ENCODE data around the gene EGLN1. TPM values are rescaled to one million over a fixed set of nuclear protein-coding genes. Genes with fewer than 3 reads are reported as not detected.

EGLN1 gene
- total RNA-seq, 4 donors from 2014 or later, result 43.9 to 79.9 (median 58.7) TPM

DNA sequence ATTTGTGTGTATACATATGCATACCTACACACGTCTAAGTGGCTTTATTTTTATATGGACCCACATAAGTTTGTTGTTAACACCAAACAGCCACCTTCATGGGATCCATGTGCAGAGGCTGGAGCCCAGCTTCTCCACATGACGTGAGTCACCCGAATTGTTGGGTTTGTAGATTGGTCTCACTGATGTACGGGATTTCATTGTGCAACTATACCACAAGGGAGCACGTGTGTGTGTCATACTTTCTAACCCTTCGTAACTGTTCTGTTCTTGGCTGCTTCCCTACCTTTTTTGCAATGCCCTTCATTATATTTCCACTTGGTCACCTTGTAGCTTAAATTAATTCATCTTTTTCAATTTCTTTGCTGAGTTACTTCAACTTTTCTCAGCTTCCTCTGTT is 63.0 kb downstream of the EGLN1 start:
- intact Hi-C loops (cut with DNase I), result loop anchor here (5.0 kb wide), 2 partner anchors 63 to 168 kb away; partner anchors contain the start of genes EGLN1 and TSNAX
- Histone ChIP-seq H3K27ac (replicated peaks in 1 of 4) (no peak overlapping the region), H3K9me3 (no peaks in the 10 kb centered on the region)

DNA sequence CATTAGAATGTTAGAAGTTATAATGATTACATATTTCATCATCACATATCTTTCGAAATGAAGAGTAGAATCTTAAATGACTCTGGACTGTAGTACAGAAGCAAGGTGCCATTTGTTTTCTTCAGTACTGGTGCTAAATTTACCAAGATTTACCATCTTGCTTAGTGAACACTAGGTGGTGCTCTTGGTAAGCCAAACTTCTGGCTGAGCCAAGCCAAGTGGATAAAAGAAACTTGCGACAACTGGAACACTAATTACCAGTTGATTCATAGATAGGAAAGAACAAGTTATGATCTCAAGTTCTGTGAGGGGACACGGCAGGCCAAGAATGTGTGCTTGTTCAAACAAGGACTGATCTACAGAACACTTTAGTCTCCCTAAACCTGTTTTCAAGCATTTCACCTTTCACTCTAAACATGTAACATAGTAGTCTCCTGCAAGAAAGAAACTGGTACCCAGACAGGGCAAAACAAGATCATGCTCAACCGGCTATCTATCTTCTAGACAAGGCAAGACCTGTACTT is 64.2 kb downstream of the EGLN1 start:
- intact Hi-C loops (cut with DNase I), result loop anchor here (1.0 to 5.0 kb wide), 3 partner anchors 64 to 232 kb away; partner anchors contain the start of genes EGLN1 and TSNAX
- TF ChIP-seq, protein P1, sequence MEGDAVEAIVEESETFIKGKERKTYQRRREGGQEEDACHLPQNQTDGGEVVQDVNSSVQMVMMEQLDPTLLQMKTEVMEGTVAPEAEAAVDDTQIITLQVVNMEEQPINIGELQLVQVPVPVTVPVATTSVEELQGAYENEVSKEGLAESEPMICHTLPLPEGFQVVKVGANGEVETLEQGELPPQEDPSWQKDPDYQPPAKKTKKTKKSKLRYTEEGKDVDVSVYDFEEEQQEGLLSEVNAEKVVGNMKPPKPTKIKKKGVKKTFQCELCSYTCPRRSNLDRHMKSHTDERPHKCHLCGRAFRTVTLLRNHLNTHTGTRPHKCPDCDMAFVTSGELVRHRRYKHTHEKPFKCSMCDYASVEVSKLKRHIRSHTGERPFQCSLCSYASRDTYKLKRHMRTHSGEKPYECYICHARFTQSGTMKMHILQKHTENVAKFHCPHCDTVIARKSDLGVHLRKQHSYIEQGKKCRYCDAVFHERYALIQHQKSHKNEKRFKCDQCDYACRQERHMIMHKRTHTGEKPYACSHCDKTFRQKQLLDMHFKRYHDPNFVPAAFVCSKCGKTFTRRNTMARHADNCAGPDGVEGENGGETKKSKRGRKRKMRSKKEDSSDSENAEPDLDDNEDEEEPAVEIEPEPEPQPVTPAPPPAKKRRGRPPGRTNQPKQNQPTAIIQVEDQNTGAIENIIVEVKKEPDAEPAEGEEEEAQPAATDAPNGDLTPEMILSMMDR (IDR thresholded peaks at IDR 0.05), result peak; percentile 75 to 80 (median 77)
- TF ChIP-seq POLR2AphosphoS5 (IDR thresholded peaks at IDR 0.05), result peak; percentile 56 to 64
- TF ChIP-seq EP300 (IDR thresholded peaks at IDR 0.05), result no peak
- no peak for TF ChIP-seq POLR2A (IDR thresholded peaks at IDR 0.05; ENCODE audit: low read depth)
- WGBS, result 9% methylated on average over 4 of the region's 4 CpGs
- Histone ChIP-seq H3K36me3 (peaks cover 2 to 9% (median 5%) of the 10 kb centered on the region in 4 donors), H3K4me1 (peaks cover 5 to 12% (median 8%) of the 10 kb centered on the region in 4 donors), H3K9me3 (no peaks in the 10 kb centered on the region), H3K27ac (replicated peaks in 1 of 4) (peak overlapping the region in 2 of 4 donors; percentile 15 to 29), H3K4me3 (no peak overlapping the region), H3K27me3 (no peaks in the 10 kb centered on the region)
- DNase-seq (ENCODE audit: extremely low spot score), result no peak

More for the DNA sequence above, 63.0 kb downstream of the EGLN1 start:
- Histone ChIP-seq H3K36me3 (peaks cover 0 to 5% (median 0%) of the 10 kb centered on the region in 4 donors), H3K4me3 (no peak overlapping the region), H3K27me3 (no peaks in the 10 kb centered on the region), H3K4me1 (peaks cover 5 to 14% (median 9%) of the 10 kb centered on the region in 4 donors)
- no peak for DNase-seq (ENCODE audit: extremely low spot score)
- 58% methylated on average over 6 of the region's 6 CpGs for WGBS
- TF ChIP-seq, protein P1 (IDR thresholded peaks at IDR 0.05), result no peak
- no peak for TF ChIP-seq EP300 (IDR thresholded peaks at IDR 0.05)
- peak; percentile 46 to 51 for TF ChIP-seq POLR2AphosphoS5 (IDR thresholded peaks at IDR 0.05)

DNA sequence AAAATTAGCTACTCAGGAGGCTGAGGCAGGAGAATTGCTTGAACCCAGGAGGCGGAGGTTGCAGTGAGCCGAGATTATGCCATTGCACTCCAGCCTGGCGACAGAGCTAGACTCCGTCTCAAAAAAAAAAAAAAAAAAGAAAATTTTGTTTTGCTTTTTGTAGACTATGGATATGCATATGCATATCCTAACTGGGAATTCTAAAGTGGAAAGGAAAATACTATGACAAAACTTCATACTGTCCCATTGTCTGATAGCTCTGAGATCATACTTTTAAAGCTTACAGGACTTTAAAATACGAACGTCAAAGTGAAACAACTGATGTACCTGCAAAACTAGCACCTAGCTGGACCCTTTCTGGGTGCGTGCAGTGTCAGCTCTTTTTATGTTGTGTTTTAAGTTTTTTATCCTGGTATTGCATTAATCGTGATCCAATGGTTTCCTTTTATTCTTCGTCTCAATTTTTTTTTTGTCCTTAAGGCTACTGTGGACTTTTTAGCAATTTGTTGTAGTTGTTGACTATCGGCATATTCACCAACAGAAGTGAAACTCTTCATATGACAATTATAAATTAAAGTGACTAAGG is 64.8 kb downstream of the EGLN1 start:
- intact Hi-C loops (cut with DNase I), result loop anchor here (5.0 kb wide), 2 partner anchors 65 to 170 kb away; partner anchors contain the start of genes EGLN1 and TSNAX

DNA sequence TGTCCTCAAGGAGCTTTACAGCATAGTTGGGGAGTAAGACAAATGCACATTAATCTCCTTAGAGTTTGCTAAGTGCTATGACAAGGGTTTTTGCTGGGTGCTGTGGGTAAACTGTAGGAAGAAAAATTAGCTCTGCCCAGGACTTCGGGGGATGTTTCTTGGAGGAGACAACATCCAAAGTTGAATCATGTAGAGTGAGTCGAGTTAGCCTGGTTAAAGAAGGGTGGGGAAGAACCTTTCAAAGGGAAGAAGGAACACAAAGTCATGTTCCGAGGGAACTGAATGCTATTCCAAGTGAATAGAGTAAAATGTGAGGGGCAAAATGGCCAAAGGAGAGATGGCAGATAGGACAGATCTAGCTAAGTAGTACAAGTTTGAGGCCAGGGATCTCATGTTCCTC is 66.9 kb downstream of the EGLN1 start:
- intact Hi-C loops (cut with DNase I), result loop anchor here (5.0 kb wide), 2 partner anchors 67 to 172 kb away; partner anchors contain the start of genes EGLN1 and TSNAX
- Histone ChIP-seq H3K27ac (replicated peaks in 1 of 4) (no peak overlapping the region), H3K4me1 (peaks cover 5 to 12% (median 8%) of the 10 kb centered on the region in 4 donors), H3K4me3 (no peak overlapping the region), H3K9me3 (no peaks in the 10 kb centered on the region), H3K27me3 (no peaks in the 10 kb centered on the region), H3K36me3 (peaks cover 19 to 31% (median 25%) of the 10 kb centered on the region in 4 donors)
- WGBS, result 81% methylated on average over 3 of the region's 3 CpGs
- TF ChIP-seq POLR2AphosphoS5 (IDR thresholded peaks at IDR 0.05), result no peak
- TF ChIP-seq POLR2A (IDR thresholded peaks at IDR 0.05; ENCODE audit: low read depth), result no peak
- no peak for TF ChIP-seq EP300 (IDR thresholded peaks at IDR 0.05)
- TF ChIP-seq, protein P1 (IDR thresholded peaks at IDR 0.05), result no peak
- DNase-seq (ENCODE audit: extremely low spot score), result no peak

More for the DNA sequence above, 64.8 kb downstream of the EGLN1 start:
- Histone ChIP-seq H3K27ac (replicated peaks in 1 of 4) (no peak overlapping the region), H3K4me3 (no peak overlapping the region), H3K36me3 (peaks cover 7 to 15% (median 11%) of the 10 kb centered on the region in 4 donors), H3K27me3 (no peaks in the 10 kb centered on the region), H3K4me1 (peaks cover 5 to 12% (median 8%) of the 10 kb centered on the region in 4 donors), H3K9me3 (no peaks in the 10 kb centered on the region)
- WGBS, result 87% methylated on average over 10 of the region's 10 CpGs
- DNase-seq (ENCODE audit: extremely low spot score), result no peak
- TF ChIP-seq, protein P1 (IDR thresholded peaks at IDR 0.05), result no peak
- TF ChIP-seq EP300 (IDR thresholded peaks at IDR 0.05), result no peak
- no peak for TF ChIP-seq POLR2A (IDR thresholded peaks at IDR 0.05; ENCODE audit: low read depth)
- TF ChIP-seq POLR2AphosphoS5 (IDR thresholded peaks at IDR 0.05), result no peak

All from esophagus muscularis mucosa (tissue), 4 donors.